Testis (tissue), 3 donors: Measurements from ENCODE around the gene MAPK8IP1. TPM values are rescaled to one million over a fixed set of nuclear protein-coding genes. Genes with fewer than 3 reads are reported as not detected.

Experiments
- DNase-seq: peaks from one replicate; pipeline ENCODE4 v3.0.0-alpha.2; 2019
- H3K27ac ChIP-seq, 2 donors: fragments of 200-600 bp; sonication (generic); one replicate each; pipeline ENCODE4 v1.5.1; 2019
- H3K27me3 ChIP-seq: fragments of 200-600 bp; sonication (generic); one replicate; pipeline ENCODE4 v1.5.1; 2019
- H3K36me3 ChIP-seq: fragments of 200-600 bp; sonication (generic); one replicate; pipeline ENCODE4 v1.5.1; 2017; ENCODE audit warnings: low read depth; ENCODE audit errors: missing control alignments
- H3K4me1 ChIP-seq: fragments of 200-600 bp; sonication (generic); one replicate; pipeline ENCODE4 v1.5.1; 2019
- H3K4me3 ChIP-seq, 2 donors: fragments of 200-600 bp; sonication (generic); one replicate each; pipeline ENCODE4 v1.5.1; 2017 to 2019
- H3K9me3 ChIP-seq: fragments of 200-600 bp; sonication (generic); one replicate; pipeline ENCODE4 v1.5.1; 2017
- POLR2A ChIP-seq: fragments of 450-650 bp; IDR thresholded peaks from one replicate; pipeline ENCODE4 v1.6.1; 2017; ENCODE audit warnings: antibody characterized with exemption, mild to moderate bottlenecking, moderate library complexity
- WGBS, 2 donors: methylation state at CpG; one replicate each; pipeline ENCODE4 v1.1.5; 2018; 5-methylcytosine and 5-hydroxymethylcytosine counted together
- intact Hi-C: fragments of 100-400 bp; cut with DNase I; formaldehyde crosslinking; loops from one replicate; pipeline ENCODE4 v1.15.1; 2023; ENCODE audit warnings: low total_unique reads
- polyA plus RNA-seq: library from polyadenylated mRNA; stranded (reverse); fragments of 350-450 nt; fragmentation: Illumina TruSeq; extraction: RNeasy Lipid Tissue Mini Kit (QIAGEN cat#74804); gene quantifications from one replicate; pipeline ENCODE4 v1.2.3, GENCODE V29; 2014; ENCODE audit warnings: low read depth, low replicate concordance; ENCODE audit not compliant: insufficient read depth
- total RNA-seq, 2 donors: library from RNA; depleted of rRNA; stranded (reverse); fragments of >200 nt; gene quantifications; one replicate each; pipeline ENCODE4 v1.2.3, GENCODE V29; 2016
- TF ChIP-seq, protein P1 (sequence below), 3 experiments: fragments of 450-650 bp in 2 of 3; fragments of 200-600 bp in 1 of 3; sonication (generic) in 1 of 3; IDR thresholded peaks; one replicate each; pipeline ENCODE4 v1.5.1; 2016 to 2019; ENCODE audit warnings: antibody characterized with exemption in 3 of 3, mild to moderate bottlenecking in 2 of 3, moderate library complexity in 1 of 3

Gene MAPK8IP1
- total and polyA plus RNA-seq, 3 donors from 2014 or later = 54.5 to 62.9 (median 57.5) TPM

DNA sequence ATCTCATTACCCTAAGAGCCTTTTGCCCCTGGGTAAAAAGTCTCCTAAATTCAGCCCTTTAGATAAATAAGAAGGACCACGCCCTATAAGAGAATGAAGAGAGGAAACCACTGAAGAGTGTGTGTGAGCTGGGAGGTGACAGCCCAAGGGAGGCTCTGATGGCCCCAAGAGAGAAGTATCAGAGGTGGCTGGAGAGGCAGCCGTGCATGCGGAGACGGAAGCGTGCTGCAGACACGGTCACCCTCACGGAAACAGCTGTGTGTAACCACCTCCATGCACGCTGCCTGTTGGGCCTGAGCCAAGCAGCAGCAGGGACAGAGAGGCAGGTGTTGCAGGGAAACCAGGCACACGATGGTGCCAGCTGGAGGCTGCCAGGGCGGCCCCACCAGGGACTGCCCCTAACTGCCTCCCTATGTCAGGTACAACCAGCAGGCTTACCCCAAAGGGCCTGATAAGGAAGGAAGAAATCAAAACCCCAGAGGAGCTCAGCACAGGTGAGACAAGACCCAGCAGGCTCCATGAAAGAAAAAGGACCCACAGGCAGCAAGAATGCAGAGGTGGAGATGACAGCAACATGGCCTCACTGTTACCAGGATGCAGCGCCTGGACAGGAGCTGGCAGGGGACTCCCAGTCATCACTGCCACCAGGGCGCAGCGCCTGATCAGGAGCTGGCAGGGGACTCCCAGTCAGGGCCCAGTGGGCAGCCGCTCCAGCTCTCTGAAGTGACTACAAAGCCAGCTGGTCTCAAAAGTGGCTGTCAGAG is 44.8 kb downstream of the MAPK8IP1 start:
- Histone ChIP-seq H3K36me3 (no peaks in the 10 kb centered on the region), H3K27me3 (no peaks in the 10 kb centered on the region), H3K4me3 (no peak overlapping the region), H3K9me3 (no peaks in the 10 kb centered on the region), H3K27ac (no peak overlapping the region), H3K4me1 (no peaks in the 10 kb centered on the region)
- intact Hi-C loops = no loop called here
- no peak for TF ChIP-seq POLR2A
- TF ChIP-seq, protein P1, sequence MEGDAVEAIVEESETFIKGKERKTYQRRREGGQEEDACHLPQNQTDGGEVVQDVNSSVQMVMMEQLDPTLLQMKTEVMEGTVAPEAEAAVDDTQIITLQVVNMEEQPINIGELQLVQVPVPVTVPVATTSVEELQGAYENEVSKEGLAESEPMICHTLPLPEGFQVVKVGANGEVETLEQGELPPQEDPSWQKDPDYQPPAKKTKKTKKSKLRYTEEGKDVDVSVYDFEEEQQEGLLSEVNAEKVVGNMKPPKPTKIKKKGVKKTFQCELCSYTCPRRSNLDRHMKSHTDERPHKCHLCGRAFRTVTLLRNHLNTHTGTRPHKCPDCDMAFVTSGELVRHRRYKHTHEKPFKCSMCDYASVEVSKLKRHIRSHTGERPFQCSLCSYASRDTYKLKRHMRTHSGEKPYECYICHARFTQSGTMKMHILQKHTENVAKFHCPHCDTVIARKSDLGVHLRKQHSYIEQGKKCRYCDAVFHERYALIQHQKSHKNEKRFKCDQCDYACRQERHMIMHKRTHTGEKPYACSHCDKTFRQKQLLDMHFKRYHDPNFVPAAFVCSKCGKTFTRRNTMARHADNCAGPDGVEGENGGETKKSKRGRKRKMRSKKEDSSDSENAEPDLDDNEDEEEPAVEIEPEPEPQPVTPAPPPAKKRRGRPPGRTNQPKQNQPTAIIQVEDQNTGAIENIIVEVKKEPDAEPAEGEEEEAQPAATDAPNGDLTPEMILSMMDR (IDR thresholded peaks at IDR 0.05) = no peak
- DNase-seq = no peak
- WGBS, 2 donors = 76 to 88% methylated on average over 13 to 14 of the region's 14 CpGs

DNA sequence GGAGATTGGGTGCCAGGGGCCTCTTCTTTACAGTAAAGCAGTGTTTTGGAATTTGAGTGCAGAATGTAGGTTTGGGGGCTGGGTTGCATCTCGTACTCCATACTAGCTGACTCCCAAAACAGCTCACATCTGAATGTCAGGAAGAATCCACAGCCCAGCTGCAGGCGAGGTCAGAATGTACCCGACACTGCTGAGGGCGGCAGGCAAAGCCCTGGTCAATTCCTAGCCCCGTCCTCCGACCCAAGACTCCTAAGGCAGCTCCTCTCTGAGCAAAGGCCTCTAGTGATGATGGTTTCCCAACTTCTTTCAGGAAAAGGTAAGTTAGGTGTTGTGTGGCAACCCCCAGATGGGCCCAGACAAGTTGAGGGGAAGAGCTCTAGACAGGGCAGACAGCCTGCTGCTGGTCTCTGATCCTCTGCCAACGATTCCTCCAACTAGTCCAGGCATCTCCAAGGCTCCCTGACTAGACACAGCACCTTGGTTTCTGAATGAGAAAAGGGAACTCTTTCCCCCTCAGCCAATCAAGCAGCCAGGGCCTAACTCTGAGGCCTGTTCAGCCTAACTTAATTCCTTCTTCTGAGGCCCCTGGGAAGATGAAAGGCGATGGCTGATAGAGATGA is 45.6 kb downstream of the MAPK8IP1 start:
- WGBS, 2 donors = 57 to 72% methylated on average over 5 to 8 of the region's 8 CpGs
- intact Hi-C loops = no loop called here
- Histone ChIP-seq H3K4me3 (no peak overlapping the region), H3K27me3 (no peaks in the 10 kb centered on the region), H3K9me3 (no peaks in the 10 kb centered on the region), H3K27ac (no peak overlapping the region), H3K36me3 (no peaks in the 10 kb centered on the region), H3K4me1 (no peaks in the 10 kb centered on the region)
- TF ChIP-seq, protein P1 (IDR thresholded peaks at IDR 0.05) = no peak
- TF ChIP-seq POLR2A = no peak
- no peak for DNase-seq

DNA sequence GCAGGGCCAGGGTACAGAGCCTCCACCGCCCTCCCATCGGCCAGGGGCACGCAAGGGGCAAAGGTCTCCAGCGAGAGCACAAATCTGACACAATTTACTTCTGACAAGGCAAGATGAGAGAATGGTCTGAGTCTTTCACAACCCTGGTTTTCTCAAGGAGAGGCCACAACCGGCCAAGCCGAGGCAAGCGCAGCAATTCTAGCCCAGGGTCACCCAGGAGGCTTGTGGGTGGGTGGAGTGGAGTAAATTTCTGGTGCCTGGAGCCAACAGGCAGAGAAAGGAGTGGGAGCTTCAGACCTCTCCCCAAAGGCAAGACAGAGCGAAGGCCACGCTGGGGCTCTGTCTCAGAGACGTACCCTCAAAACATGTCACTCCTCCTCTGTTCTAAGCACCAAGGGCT is 46.3 kb downstream of the MAPK8IP1 start:
- Histone ChIP-seq H3K36me3 (no peaks in the 10 kb centered on the region), H3K4me3 (no peak overlapping the region), H3K9me3 (no peaks in the 10 kb centered on the region), H3K27me3 (no peaks in the 10 kb centered on the region), H3K4me1 (no peaks in the 10 kb centered on the region), H3K27ac (no peak overlapping the region)
- intact Hi-C loops = no loop called here
- no peak for DNase-seq
- TF ChIP-seq, protein P1 (IDR thresholded peaks at IDR 0.05) = no peak
- TF ChIP-seq POLR2A = no peak
- 81% methylated on average over 10 of the region's 10 CpGs; no CpG with 5 or more reads in 1 of the 2 donors for WGBS, 2 donors

DNA sequence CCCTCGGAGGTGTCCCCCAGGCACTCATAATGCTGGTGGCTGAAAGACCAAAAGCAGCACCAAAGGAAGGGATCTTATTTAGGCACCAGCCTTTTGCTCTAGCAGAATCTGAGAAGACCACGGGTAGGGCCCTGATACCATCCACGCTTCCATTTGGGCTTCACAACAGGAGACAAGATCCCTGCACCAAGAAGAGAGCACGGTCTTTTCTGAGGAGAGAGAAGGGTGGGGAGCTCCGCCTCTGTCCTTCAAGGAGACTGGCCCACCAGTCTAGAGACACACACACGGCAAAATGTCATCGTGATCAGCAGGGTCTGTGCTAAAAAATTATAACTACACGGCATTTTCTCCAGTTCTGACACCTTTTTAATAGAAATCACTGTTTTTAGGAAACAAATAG is 46.8 kb downstream of the MAPK8IP1 start:
- Histone ChIP-seq H3K9me3 (no peaks in the 10 kb centered on the region), H3K27me3 (no peaks in the 10 kb centered on the region), H3K36me3 (no peaks in the 10 kb centered on the region), H3K4me3 (no peak overlapping the region), H3K27ac (no peak overlapping the region), H3K4me1 (no peaks in the 10 kb centered on the region)
- TF ChIP-seq, protein P1 (IDR thresholded peaks at IDR 0.05) = no peak
- no peak for TF ChIP-seq POLR2A
- intact Hi-C loops = no loop called here
- DNase-seq = no peak
- 82 to 89% methylated on average over 7 to 8 of the region's 8 CpGs for WGBS, 2 donors
